Kidney (tissue), 14 donors: ENCODE measurements around the gene SSC5D. TPM values are rescaled to one million over a fixed set of nuclear protein-coding genes. Genes with fewer than 3 reads are reported as not detected.

Experiments used
- DNase-seq, 5 donors: peaks; one replicate each; pipeline ENCODE4 v3.0.0-alpha.2; 2013 to 2020
- FAIRE-seq: peaks from 2 replicates; lab custom pipeline; 2012; peaks lifted over from hg19 to GRCh38; lab: Jason Lieb, UNC
- H3K27ac ChIP-seq, 2 donors: one replicate each; pipeline ENCODE4 v1.7.0; 2013; ENCODE audit warnings: low read depth in 2 of 2, low read length in 2 of 2, inconsistent platforms in 1 of 2
- H3K27me3 ChIP-seq: one replicate; pipeline ENCODE4 v1.7.1; 2013; ENCODE audit warnings: low read length, inconsistent platforms; ENCODE audit not compliant: control insufficient read depth, insufficient read depth
- H3K36me3 ChIP-seq, 3 donors: one replicate each; pipeline versions ENCODE4 v1.7.0 to v1.7.1; 2013; ENCODE audit warnings: low read length in 3 of 3, control low read depth in 1 of 3, inconsistent platforms in 1 of 3; ENCODE audit not compliant: insufficient read depth in 3 of 3, control insufficient read depth in 2 of 3
- H3K4me1 ChIP-seq, 3 donors: one replicate each; pipeline versions ENCODE4 v1.7.0 to v1.7.1; 2013; ENCODE audit warnings: low read length in 3 of 3, inconsistent platforms in 1 of 3, low read depth in 1 of 3; ENCODE audit not compliant: control insufficient read depth in 2 of 3, insufficient read depth in 2 of 3
- H3K4me3 ChIP-seq, 3 donors: one replicate each; pipeline versions ENCODE4 v1.7.0 to v1.8.1; 2013; ENCODE audit warnings: low read length in 3 of 3, control low read depth in 1 of 3, inconsistent platforms in 1 of 3
- H3K9ac ChIP-seq, 3 donors: one replicate each; pipeline versions ENCODE4 v1.7.0 to v1.7.1; 2013; ENCODE audit warnings: low read length in 3 of 3, control low read depth in 1 of 3, inconsistent platforms in 1 of 3
- H3K9me3 ChIP-seq, 3 donors: one replicate each; pipeline versions ENCODE4 v1.7.0 to v1.7.1; 2013; ENCODE audit warnings: low read length in 3 of 3, control low read depth in 1 of 3, inconsistent platforms in 1 of 3; ENCODE audit not compliant: control insufficient read depth in 2 of 3, insufficient read depth in 1 of 3
- CTCF ChIP-seq: IDR thresholded peaks from 3 replicates; pipeline ENCODE4 v1.5.1; 2012; ENCODE audit warnings: mild to moderate bottlenecking, moderate library complexity, borderline replicate concordance; ENCODE audit not compliant: insufficient read depth; ENCODE audit errors: extremely low read depth
- intact Hi-C: fragments of 100-400 bp; cut with DNase I; formaldehyde crosslinking; loops from one replicate; pipeline ENCODE4 v1.11.1; 2022
- polyA plus RNA-seq: library from polyadenylated mRNA; stranded (reverse); fragments of 350-450 nt; fragmentation: Illumina TruSeq; extraction: RNeasy Lipid Tissue Mini Kit (QIAGEN cat#74804); gene quantifications from one replicate; pipeline ENCODE4 v1.2.3, GENCODE V29; 2014; ENCODE audit warnings: low read depth, low replicate concordance; ENCODE audit not compliant: insufficient read depth
- total RNA-seq: library from RNA; stranded (reverse); fragmentation: NEBNext Ultra II Directional; extraction: Animal tissue kit (Norgen Biotek cat#: 25700); gene quantifications from one replicate; pipeline ENCODE4 v1.2.1, GENCODE V29; 2021
- donor health status: control.
- donor health status: control.
- donor health status: control.
- donor health status: control.
- donor health status: control.
- donor health status: DM: yes; HTN: yes; CAD: no.
- donor health status: Normal renal cell carcinoma (clear cell type).

The SSC5D gene
- total and polyA plus RNA-seq, 2 donors from 2014 or later: 2.2 to 9.4 TPM

GRCh38 chr19:55486043-55486970 lies 1.9 kb upstream of the SSC5D start:
- TF ChIP-seq CTCF: no peak
- intact Hi-C loops: no loop called here
- peak overlapping the region in 1 of 3 donors; percentile 40 for H3K9ac ChIP-seq
- FAIRE-seq (no peak), DNase-seq (peak in 1 of 5 donors; percentile 70)
- H3K9me3 ChIP-seq: no peaks in the 10 kb centered on the region
- H3K4me1 ChIP-seq: peaks cover 0 to 24% (median 5%) of the 10 kb centered on the region in 3 donors
- H3K36me3 ChIP-seq: no peaks in the 10 kb centered on the region
- H3K27ac ChIP-seq: peak overlapping the region; percentile 68 to 69
- no peaks in the 10 kb centered on the region for H3K27me3 ChIP-seq
- no peak overlapping the region for H3K4me3 ChIP-seq

GRCh38 chr19:55486971-55487923 lies 989 bp upstream of the SSC5D start:
- TF ChIP-seq CTCF: no peak
- DNase-seq (peak; percentile 62 to 92 (median 74)), FAIRE-seq (no peak)
- H3K27ac ChIP-seq: peak overlapping the region; percentile 59 to 68
- no peak overlapping the region for H3K4me3 ChIP-seq
- no peaks in the 10 kb centered on the region for H3K36me3 ChIP-seq
- intact Hi-C loops: no loop called here
- H3K27me3 ChIP-seq: no peaks in the 10 kb centered on the region
- peaks cover 0 to 24% (median 5%) of the 10 kb centered on the region in 3 donors for H3K4me1 ChIP-seq
- no peaks in the 10 kb centered on the region for H3K9me3 ChIP-seq
- peak overlapping the region in 1 of 3 donors; percentile 40 for H3K9ac ChIP-seq

GRCh38 chr19:55488986-55489710 lies 912 bp downstream of the SSC5D start:
- FAIRE-seq (no peak), DNase-seq (peak in 1 of 5 donors; percentile 72)

More at GRCh38 chr19:55488986-55489710, 912 bp downstream of the SSC5D start:
- Histone ChIP-seq H3K9me3 (no peaks in the 10 kb centered on the region), H3K4me1 (peaks cover 0 to 22% (median 5%) of the 10 kb centered on the region in 3 donors), H3K9ac (no peak overlapping the region), H3K27me3 (no peaks in the 10 kb centered on the region), H3K36me3 (no peaks in the 10 kb centered on the region), H3K4me3 (no peak overlapping the region), H3K27ac (no peak overlapping the region)
- no peak for TF ChIP-seq CTCF
- intact Hi-C loops: no loop called here
